GM18507 (cell line): Measurements from ENCODE around the gene CGRRF1.

Source experiments
- DNase-seq: peaks from one replicate; pipeline ENCODE4 v3.0.0; 2011; ENCODE audit warnings: low read depth; ENCODE audit not compliant: insufficient read length; ENCODE audit errors: extremely low spot score
- FAIRE-seq: peaks from 2 replicates; lab custom pipeline; 2011; peaks lifted over from hg19 to GRCh38; lab: Jason Lieb, UNC

CGRRF1 gene, protein sequence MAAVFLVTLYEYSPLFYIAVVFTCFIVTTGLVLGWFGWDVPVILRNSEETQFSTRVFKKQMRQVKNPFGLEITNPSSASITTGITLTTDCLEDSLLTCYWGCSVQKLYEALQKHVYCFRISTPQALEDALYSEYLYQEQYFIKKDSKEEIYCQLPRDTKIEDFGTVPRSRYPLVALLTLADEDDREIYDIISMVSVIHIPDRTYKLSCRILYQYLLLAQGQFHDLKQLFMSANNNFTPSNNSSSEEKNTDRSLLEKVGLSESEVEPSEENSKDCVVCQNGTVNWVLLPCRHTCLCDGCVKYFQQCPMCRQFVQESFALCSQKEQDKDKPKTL

GRCh38 chr14:54509546-54510501 lies at the start of gene CGRRF1:
CGRRF1 (plus strand) TSS chr14:54509906; CDS start chr14:54509960, 54 bp downstream.
- FAIRE-seq, result peak; percentile 96
- DNase-seq, result peak; percentile 94

DNA sequence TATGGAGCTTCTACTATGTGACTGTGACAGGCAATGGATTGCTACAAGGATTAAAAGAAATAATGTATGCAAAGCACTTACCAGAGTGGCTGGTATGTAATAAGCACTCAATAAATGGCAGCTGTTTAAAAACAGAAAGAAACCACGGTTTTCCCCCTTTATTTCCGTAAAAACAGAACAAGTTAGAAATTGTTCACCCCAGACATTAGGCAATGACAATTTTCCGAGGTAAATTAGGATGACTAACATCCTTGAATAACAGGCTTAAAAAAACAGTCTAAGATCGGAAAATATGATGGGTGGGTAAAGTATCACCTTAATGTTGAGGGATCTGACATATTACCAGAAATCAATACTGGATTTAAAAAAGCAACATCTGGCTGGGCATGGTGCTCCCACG lies 47.7 kb upstream of the CGRRF1 start:
- DNase-seq (no peak), FAIRE-seq (no peak)

DNA sequence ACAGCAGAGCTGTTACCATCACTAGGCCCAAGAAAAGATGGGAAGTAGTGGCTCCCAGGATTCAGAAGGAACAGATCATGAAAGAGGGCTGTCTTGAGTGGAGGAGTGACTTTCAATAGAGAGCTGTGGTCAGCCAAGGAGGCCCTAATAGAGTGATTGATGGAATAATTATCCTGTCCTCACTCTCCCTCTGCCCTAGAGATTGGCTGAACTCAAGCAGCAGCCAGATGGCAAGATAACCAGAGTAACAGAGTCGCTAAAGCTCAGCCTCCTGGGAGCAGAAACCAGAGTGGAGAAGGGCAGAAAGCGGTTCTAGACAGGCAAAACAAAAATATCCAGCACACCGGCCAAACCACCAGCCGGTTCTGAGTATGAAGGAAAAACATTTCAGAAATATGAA lies 44.1 kb upstream of the CGRRF1 start:
- FAIRE-seq (no peak), DNase-seq (no peak)

- FAIRE-seq (no peak), DNase-seq (no peak)
Measured at GRCh38 chr14:54467280-54467679, 42.4 kb upstream of the CGRRF1 start.

GRCh38 chr14:54470701-54471100 lies 39.0 kb upstream of the CGRRF1 start:
- DNase-seq (no peak), FAIRE-seq (no peak)

GRCh38 chr14:54471641-54472040 lies 38.1 kb upstream of the CGRRF1 start:
- FAIRE-seq (no peak), DNase-seq (no peak)

- no peak for FAIRE-seq
Measured at GRCh38 chr14:54472315-54472714, 37.4 kb upstream of the CGRRF1 start.

DNA sequence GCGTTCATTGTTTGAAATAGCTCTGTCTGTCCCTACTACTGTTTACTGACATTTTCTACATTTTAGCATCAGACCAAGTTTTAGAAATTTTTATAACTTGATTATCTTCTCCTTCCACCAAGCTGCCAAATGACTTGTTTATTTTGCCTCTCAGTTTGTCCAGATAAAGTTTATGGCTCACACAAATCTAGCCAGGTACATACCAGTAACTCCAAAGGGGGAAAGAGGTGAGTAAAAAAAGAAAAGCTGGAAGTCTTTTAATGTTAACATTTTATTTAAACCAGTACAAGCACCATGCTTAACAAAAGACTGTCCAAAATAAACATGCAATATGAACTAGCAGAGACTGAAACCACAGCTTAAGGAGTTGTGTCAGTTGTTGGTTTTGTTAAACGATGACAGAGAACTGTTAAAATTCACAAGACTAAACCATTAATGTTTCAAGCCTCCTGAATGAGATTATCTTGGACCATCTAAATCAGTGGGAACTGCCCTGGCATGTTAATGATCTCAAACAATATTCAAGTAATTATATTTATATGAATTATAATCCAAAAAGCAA lies 35.4 kb upstream of the CGRRF1 start:
- FAIRE-seq (peak; percentile 38), DNase-seq (no peak)

More at GRCh38 chr14:54472315-54472714, 37.4 kb upstream of the CGRRF1 start:
- no peak for DNase-seq

DNA sequence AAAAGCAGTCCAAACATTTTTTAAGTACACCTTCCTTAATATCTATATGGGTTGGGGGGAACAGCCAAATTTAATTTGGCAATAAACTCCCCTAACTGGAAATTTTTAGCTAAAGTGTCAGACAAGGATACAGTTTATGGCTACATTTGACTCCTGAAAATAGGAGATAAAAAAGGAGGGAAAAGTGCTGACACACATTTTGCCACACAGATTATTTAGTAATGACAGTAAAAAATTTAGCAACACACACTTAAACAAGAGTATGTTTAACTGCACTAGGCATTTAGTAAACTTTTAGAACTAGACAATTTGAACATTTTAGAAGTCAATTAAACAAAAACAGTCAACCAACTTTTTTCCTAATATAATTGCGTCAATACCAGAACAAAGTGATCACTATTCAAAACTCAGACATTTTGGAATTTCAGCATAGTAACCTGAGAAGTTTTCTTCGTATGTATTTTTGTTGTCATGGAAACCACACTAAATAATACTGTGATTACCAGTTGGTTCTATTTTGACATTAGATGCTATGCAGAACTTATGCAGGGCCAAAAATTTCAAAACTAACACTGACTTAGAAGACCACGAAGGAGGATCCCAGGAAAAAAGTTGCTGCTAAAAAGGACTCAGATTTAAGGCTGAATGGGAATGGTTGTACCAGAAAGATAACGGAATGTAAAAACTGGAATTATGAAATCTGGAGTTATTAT lies 34.4 kb upstream of the CGRRF1 start:
- DNase-seq (no peak), FAIRE-seq (no peak)

- FAIRE-seq (no peak), DNase-seq (no peak)
Measured at GRCh38 chr14:54475911-54476310, 33.8 kb upstream of the CGRRF1 start.

DNA sequence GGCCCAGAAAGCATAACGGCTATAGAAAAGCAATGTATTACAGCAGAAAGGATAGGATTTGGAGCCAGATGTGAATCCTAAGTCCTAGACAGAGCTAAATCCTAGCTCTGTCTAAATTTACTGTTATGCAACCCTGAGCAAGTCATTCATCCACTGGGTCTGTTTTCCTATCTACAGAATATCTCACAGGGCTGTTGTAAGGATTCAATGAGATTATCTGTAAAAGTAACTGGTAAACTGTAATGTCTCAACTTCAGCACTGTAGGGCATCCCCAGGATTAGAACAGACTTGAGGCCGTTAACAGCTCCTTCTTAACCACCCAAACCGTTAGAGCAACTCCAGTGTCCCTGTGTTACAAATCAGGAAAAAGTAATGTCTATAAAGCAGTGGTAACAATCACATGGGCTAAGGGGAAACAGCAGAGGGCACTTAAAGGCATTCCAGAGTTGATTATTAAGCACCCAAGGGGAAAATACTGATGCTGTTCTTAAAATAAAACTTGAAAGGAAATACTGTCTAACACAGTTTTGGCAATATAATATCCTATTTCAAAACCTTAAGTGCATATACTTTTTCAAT lies 31.0 kb upstream of the CGRRF1 start:
- FAIRE-seq (no peak), DNase-seq (no peak)

DNA sequence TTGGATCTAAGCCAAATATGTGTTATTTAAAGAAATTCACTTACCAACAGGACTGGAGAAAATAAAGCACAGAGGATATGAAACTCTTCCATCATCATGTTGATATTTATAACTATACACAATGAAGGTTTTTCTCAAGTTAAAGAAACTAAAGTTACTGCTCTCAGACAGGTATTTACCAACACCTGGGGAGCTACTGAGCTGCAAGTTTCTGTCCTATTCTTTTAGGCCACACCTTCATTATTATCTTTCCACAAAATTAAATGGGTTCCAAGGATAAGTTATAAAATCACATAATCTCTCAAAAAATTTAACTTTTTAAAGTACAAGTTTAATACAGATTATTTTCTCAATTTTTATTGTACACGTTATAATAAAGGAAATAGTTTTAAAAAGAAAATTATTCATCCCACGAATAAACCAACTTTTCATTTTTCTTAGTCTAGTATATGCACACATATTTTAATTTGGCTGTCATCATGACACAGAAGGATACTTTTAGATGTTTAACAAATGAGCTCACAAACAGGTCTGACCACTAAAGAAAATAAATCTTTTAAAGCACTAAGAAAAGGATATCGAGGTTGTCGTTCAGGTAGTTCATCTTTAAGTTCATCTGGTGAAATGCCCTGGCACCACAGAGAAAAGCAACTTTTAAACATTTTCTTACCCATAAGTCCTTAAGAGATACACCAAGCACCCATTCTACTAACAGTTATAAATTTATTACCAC lies 28.7 kb upstream of the CGRRF1 start:
- FAIRE-seq (no peak), DNase-seq (no peak)

DNA sequence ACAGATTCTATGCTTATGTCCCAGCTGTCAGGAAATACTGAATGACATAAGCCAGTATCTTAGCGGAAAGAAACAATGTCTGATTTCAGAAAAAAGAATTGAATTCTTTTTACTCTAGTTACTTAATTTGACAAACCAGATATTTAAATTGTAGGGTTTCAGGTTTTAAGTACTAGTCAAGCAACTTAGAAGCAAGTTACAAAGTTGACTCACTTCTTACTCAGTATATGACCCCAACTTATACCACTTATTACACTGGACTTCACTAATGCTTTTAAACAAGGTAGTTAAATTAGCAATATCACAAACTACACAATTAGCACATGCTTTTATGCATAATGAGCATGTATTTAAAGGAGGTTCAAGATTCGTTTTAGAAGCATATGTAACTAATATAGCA lies 28.0 kb upstream of the CGRRF1 start:
- FAIRE-seq, result no peak
- no peak for DNase-seq

GRCh38 chr14:54483073-54483745 lies 26.5 kb upstream of the CGRRF1 start:
- FAIRE-seq (peak; percentile 73), DNase-seq (no peak)

- DNase-seq (no peak), FAIRE-seq (peak; percentile 15)
Measured at GRCh38 chr14:54483846-54484245, 25.9 kb upstream of the CGRRF1 start.

GRCh38 chr14:54486685-54487084 lies 23.0 kb upstream of the CGRRF1 start:
- FAIRE-seq (no peak), DNase-seq (no peak)

DNA sequence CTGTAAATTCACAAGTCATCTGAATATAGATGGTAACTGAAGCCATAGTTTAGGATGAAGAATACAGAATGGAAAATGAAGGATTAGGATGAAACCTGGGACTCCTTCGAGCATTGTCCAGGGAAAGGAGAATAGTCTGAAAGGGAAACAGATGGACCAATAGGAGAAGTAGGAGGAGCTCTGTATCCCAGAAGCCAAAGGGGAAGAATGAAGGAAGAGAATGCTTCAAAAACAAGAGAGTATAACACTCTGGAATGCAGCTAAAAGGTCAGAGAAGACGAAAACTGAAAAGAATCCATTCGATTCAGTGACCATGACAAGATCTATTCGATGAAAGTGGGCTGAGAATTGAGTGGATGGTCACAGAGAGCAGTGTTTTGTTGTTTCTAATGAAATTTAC lies 21.9 kb upstream of the CGRRF1 start:
- DNase-seq, result no peak
- FAIRE-seq, result no peak

- FAIRE-seq (no peak), DNase-seq (no peak)
Measured at GRCh38 chr14:54488318-54488645, 21.4 kb upstream of the CGRRF1 start.
